ENCODE results near the gene SLC6A19. TPM values are rescaled to one million over a fixed set of nuclear protein-coding genes. Genes with fewer than 3 reads are reported as not detected.

The SLC6A19 gene
- polyA plus RNA-seq, 1 of the 3 experiments (the other 2 are of a cell fraction), result not detected

DNA sequence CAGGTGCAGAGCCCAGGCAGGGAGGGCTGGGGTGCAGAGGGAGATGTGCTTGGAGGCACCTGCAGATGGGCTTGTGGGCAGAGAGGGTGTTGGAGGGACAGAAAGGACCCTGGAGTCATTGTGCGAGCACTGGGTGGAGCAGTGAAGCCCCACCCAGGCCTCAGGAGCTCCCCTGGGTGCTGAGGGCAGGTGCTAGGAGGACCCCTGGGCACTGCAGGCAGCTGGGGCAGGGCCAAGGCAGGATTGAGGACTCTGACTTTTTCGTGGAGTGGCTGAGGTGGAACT lies 13.5 kb downstream of the SLC6A19 start:
- no peak for TF ChIP-seq RAD21 (IDR thresholded peaks at IDR 0.05; ENCODE audit: low read length)
- no peak overlapping the region for H3K9ac ChIP-seq
- H3K9me2 ChIP-seq, result no peaks in the 10 kb centered on the region
- no peak for DNase-seq
- H3K79me2 ChIP-seq (ENCODE audit: insufficient read depth), result no peaks in the 10 kb centered on the region
- no peaks in the 10 kb centered on the region for H3K9me3 ChIP-seq
- no peak overlapping the region for H3K27ac ChIP-seq (ENCODE audit: low read depth in 2 of 2, low read length in 1 of 2)
- no peak overlapping the region for H2AFZ ChIP-seq (ENCODE audit: low read depth)
- no peaks in the 10 kb centered on the region for H4K20me1 ChIP-seq (ENCODE audit: insufficient read depth)
- no peaks in the 10 kb centered on the region for H3K36me3 ChIP-seq (replicated peaks in 1 of 2; ENCODE audit: control insufficient read depth in 1 of 2, insufficient read depth in 2 of 2, low read length in 1 of 2)
- ChIA-PET POLR2A (no interaction called here), CTCF (interaction anchor here (1.2 kb wide), 1 partner anchor 430 kb away, joined by 4 read pairs; no protein-coding TSS in a partner anchor)
- no peak overlapping the region for H3K4me3 ChIP-seq (ENCODE audit: low read depth in 2 of 2, low read length in 1 of 2)
- WGBS (ENCODE audit: low lambda C conversion rate), result 35% methylated on average over 2 of the region's 2 CpGs
- no peaks in the 10 kb centered on the region for H3F3A ChIP-seq (replicated peaks; ENCODE audit: insufficient read depth)
- H3K4me2 ChIP-seq, result no peak overlapping the region
- H3K4me1 ChIP-seq (ENCODE audit: control insufficient read depth in 1 of 2, insufficient read depth in 2 of 2, low read depth in 1 of 2, low read length in 1 of 2), result no peaks in the 10 kb centered on the region
- H3K27me3 ChIP-seq (ENCODE audit: insufficient read depth), result no peaks in the 10 kb centered on the region; the same call in 1 of the 2 replicates

DNA sequence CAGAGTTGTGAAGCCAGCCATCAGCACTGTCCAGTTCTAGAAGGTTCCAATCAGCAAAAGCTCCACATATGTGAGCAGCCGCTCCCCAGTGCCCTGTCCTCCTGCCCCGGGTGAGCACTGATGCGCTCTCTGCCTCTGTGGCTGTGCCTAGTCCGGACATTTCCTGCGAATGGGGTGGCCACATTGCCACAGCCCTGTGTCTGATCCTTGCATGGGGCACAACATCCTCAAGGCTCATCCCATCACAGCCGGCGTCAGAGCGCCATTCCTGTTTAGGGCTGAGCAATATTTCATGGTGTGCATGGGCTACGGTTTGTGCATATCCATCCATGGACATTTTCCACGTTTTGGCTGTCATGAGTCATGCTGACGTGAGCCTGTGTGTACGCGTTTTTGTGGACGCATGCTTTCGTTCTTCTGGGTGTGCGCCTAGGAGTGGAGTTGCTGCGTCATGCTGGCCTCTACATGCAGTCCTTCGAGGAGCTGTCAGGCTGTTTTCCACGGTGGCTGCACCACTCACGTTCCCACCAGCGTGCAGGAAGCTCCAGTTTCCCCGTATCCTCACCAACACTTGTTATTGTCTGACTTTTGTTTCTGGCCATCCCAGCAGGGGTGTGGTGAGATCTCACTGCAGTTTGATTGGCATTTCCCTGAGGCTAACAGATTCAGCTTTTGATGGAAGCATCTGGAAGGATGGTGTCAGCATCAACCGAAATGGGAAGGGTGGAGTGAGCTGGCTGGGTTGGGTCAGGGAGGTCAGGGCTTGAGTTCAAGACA lies 14.1 kb downstream of the SLC6A19 start:
- DNase-seq, result no peak
- Histone ChIP-seq H3K79me2 (ENCODE audit: insufficient read depth) (no peaks in the 10 kb centered on the region), H3K4me2 (no peak overlapping the region), H4K20me1 (ENCODE audit: insufficient read depth) (no peaks in the 10 kb centered on the region), H3F3A (replicated peaks; ENCODE audit: insufficient read depth) (no peaks in the 10 kb centered on the region), H3K36me3 (replicated peaks in 1 of 2; ENCODE audit: control insufficient read depth in 1 of 2, insufficient read depth in 2 of 2, low read length in 1 of 2) (no peaks in the 10 kb centered on the region), H3K9me3 (no peaks in the 10 kb centered on the region), H3K27me3 (ENCODE audit: insufficient read depth) (no peaks in the 10 kb centered on the region; the same call in 1 of the 2 replicates), H2AFZ (ENCODE audit: low read depth) (no peak overlapping the region), H3K9ac (no peak overlapping the region), H3K4me3 (ENCODE audit: low read depth in 2 of 2, low read length in 1 of 2) (no peak overlapping the region), H3K4me1 (ENCODE audit: control insufficient read depth in 1 of 2, insufficient read depth in 2 of 2, low read depth in 1 of 2, low read length in 1 of 2) (no peaks in the 10 kb centered on the region), H3K9me2 (no peaks in the 10 kb centered on the region), H3K27ac (ENCODE audit: low read depth in 2 of 2, low read length in 1 of 2) (no peak overlapping the region)
- 30% methylated on average over 18 of the region's 23 CpGs for WGBS (ENCODE audit: low lambda C conversion rate)
- ChIA-PET POLR2A (no interaction called here), CTCF (interaction anchor here (0.9 kb wide), 1 partner anchor 11 kb away, joined by 3 read pairs; no protein-coding TSS in a partner anchor)
- TF ChIP-seq YY1 (IDR thresholded peaks at IDR 0.05; ENCODE audit: low read depth) (no peak), ZBTB33 (IDR thresholded peaks at IDR 0.05; ENCODE audit: borderline replicate concordance, low read depth) (no peak), RFX5 (IDR thresholded peaks at IDR 0.05; ENCODE audit: low read length) (no peak), EP300 (IDR thresholded peaks at IDR 0.05; ENCODE audit: borderline replicate concordance in 1 of 2, low read depth in 1 of 2, low read length in 1 of 2) (no peak), SIN3A (IDR thresholded peaks at IDR 0.05; ENCODE audit: borderline replicate concordance, low read depth, low read length) (no peak), MEF2A (IDR thresholded peaks at IDR 0.05; ENCODE audit: borderline replicate concordance, low read depth) (no peak), RCOR1 (IDR thresholded peaks at IDR 0.05; ENCODE audit: low read length) (no peak), USF2 (IDR thresholded peaks at IDR 0.05; ENCODE audit: borderline replicate concordance, low read depth, low read length) (no peak), GABPA (IDR thresholded peaks at IDR 0.05; ENCODE audit: low read depth) (no peak), RAD21 (IDR thresholded peaks at IDR 0.05; ENCODE audit: low read length) (no peak), TAF1 (IDR thresholded peaks at IDR 0.05; ENCODE audit: borderline replicate concordance, low read depth, low read length) (no peak), POLR2AphosphoS5 (IDR thresholded peaks at IDR 0.05; ENCODE audit: low read depth, low read length) (no peak), CHD2 (IDR thresholded peaks at IDR 0.05; ENCODE audit: low read length, partially characterized antibody) (no peak), EZH2phosphoT487 (IDR thresholded peaks at IDR 0.05; ENCODE audit: borderline replicate concordance, low read depth) (no peak), SMC3 (IDR thresholded peaks at IDR 0.05; ENCODE audit: low read depth, low read length) (no peak)
- TF ChIP-seq, protein P1, sequence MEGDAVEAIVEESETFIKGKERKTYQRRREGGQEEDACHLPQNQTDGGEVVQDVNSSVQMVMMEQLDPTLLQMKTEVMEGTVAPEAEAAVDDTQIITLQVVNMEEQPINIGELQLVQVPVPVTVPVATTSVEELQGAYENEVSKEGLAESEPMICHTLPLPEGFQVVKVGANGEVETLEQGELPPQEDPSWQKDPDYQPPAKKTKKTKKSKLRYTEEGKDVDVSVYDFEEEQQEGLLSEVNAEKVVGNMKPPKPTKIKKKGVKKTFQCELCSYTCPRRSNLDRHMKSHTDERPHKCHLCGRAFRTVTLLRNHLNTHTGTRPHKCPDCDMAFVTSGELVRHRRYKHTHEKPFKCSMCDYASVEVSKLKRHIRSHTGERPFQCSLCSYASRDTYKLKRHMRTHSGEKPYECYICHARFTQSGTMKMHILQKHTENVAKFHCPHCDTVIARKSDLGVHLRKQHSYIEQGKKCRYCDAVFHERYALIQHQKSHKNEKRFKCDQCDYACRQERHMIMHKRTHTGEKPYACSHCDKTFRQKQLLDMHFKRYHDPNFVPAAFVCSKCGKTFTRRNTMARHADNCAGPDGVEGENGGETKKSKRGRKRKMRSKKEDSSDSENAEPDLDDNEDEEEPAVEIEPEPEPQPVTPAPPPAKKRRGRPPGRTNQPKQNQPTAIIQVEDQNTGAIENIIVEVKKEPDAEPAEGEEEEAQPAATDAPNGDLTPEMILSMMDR (IDR thresholded peaks at IDR 0.05), result no peak
- TF ChIP-seq, protein P2, sequence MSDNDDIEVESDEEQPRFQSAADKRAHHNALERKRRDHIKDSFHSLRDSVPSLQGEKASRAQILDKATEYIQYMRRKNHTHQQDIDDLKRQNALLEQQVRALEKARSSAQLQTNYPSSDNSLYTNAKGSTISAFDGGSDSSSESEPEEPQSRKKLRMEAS (IDR thresholded peaks at IDR 0.05; ENCODE audit: low read depth), result no peak

Measured in SK-N-SH (cell line).